Esophagus muscularis mucosa (tissue), 4 donors: ENCODE results near the gene ZBP1. TPM values are rescaled to one million over a fixed set of nuclear protein-coding genes. Genes with fewer than 3 reads are reported as not detected.

Experiments used
- DNase-seq: peaks from one replicate; pipeline ENCODE4 v3.0.0-alpha.2; 2017; ENCODE audit errors: extremely low spot score
- H3K27ac ChIP-seq, 4 donors: fragments of 200-600 bp; sonication (generic); replicated peaks in 1 of 4; 1 replicate in 3 of 4; 2 replicates in 1 of 4; pipeline ENCODE4 v1.5.1; 2016 to 2019; ENCODE audit warnings: mild to moderate bottlenecking in 1 of 4
- H3K27me3 ChIP-seq, 4 donors: fragments of 200-600 bp; sonication (generic); one replicate each; pipeline versions ENCODE4 v1.5.1 to v1.6.0; 2016 to 2019
- H3K36me3 ChIP-seq, 4 donors: fragments of 200-600 bp; sonication (generic); one replicate each; pipeline ENCODE4 v1.5.1; 2016 to 2019
- H3K4me1 ChIP-seq, 4 donors: fragments of 200-600 bp; sonication (generic); one replicate each; pipeline ENCODE4 v1.5.1; 2016 to 2019
- H3K4me3 ChIP-seq, 4 donors: fragments of 200-600 bp; sonication (generic); 1 replicate in 2 of 4; 2 replicates in 2 of 4; pipeline ENCODE4 v1.5.1; 2016 to 2019; ENCODE audit warnings: mild to moderate bottlenecking in 4 of 4, moderate library complexity in 1 of 4
- H3K9me3 ChIP-seq, 4 donors: fragments of 200-600 bp; sonication (generic); 1 replicate in 3 of 4; 2 replicates in 1 of 4; pipeline ENCODE4 v1.5.1; 2016 to 2019
- CTCF ChIP-seq, 3 experiments: fragments of 200-600 bp in 2 of 3; fragments of 450-650 bp in 1 of 3; sonication (generic) in 2 of 3; IDR thresholded peaks; one replicate each; pipeline ENCODE4 v1.5.1; 2017 to 2019; ENCODE audit warnings: antibody characterized with exemption in 3 of 3, mild to moderate bottlenecking in 2 of 3, moderate library complexity in 1 of 3
- EP300 ChIP-seq: sonication (generic); formaldehyde crosslinking; IDR thresholded peaks from one replicate; pipeline ENCODE4 v1.6.1; 2017; ENCODE audit warnings: antibody characterized with exemption
- POLR2A ChIP-seq: fragments of 450-650 bp; IDR thresholded peaks from one replicate; pipeline ENCODE4 v1.6.1; 2017; ENCODE audit warnings: antibody characterized with exemption, moderate library complexity, mild to moderate bottlenecking, low read depth
- POLR2AphosphoS5 ChIP-seq, 2 donors: sonication (generic); formaldehyde crosslinking; IDR thresholded peaks; one replicate each; pipeline ENCODE4 v1.6.1; 2017; ENCODE audit warnings: antibody characterized with exemption in 2 of 2
- WGBS: methylation state at CpG from one replicate; pipeline ENCODE4 v1.1.5; 2018; 5-methylcytosine and 5-hydroxymethylcytosine counted together
- intact Hi-C: fragments of 100-400 bp; cut with DNase I; formaldehyde crosslinking; loops from one replicate; pipeline ENCODE4 v1.15.1; 2023
- total RNA-seq, 4 donors: library from RNA; depleted of rRNA; stranded (reverse); fragments of >200 nt; gene quantifications; one replicate each; pipeline versions ENCODE4 v1.1.0 to v1.2.1, GENCODE V29; 2016

Gene ZBP1
- total RNA-seq, 4 donors from 2014 or later = 0.33 to 0.75 TPM; not detected in 2

- 74% methylated on average over 4 of the region's 10 CpGs for WGBS
- Histone ChIP-seq H3K4me3 (no peak overlapping the region), H3K36me3 (no peaks in the 10 kb centered on the region), H3K27ac (no peak overlapping the region), H3K27me3 (peaks cover 0 to 38% (median 0%) of the 10 kb centered on the region in 4 donors), H3K4me1 (peaks cover 2 to 44% (median 40%) of the 10 kb centered on the region in 4 donors), H3K9me3 (no peaks in the 10 kb centered on the region)
- no peak for DNase-seq
- intact Hi-C loops = no loop called here
- no peak for TF ChIP-seq CTCF (IDR thresholded peaks at IDR 0.05)
- no peak for TF ChIP-seq POLR2AphosphoS5 (IDR thresholded peaks at IDR 0.05)
- no peak for TF ChIP-seq EP300
- no peak for TF ChIP-seq POLR2A
Observed at GRCh38 chr20:57578476-57579165, 41.6 kb downstream of the ZBP1 start.

GRCh38 chr20:57577679-57578475 is 42.3 kb downstream of the ZBP1 start:
- H3K4me1 ChIP-seq = peaks cover 0 to 37% (median 33%) of the 10 kb centered on the region in 4 donors
- WGBS = 86% methylated on average over 10 of the region's 10 CpGs
- TF ChIP-seq CTCF (IDR thresholded peaks at IDR 0.05) (no peak), EP300 (no peak), POLR2AphosphoS5 (IDR thresholded peaks at IDR 0.05) (no peak), POLR2A (no peak)
- no peak overlapping the region for H3K4me3 ChIP-seq
- H3K36me3 ChIP-seq = no peaks in the 10 kb centered on the region
- no peak for DNase-seq
- H3K27ac ChIP-seq = no peak overlapping the region
- intact Hi-C loops = no loop called here
- no peaks in the 10 kb centered on the region for H3K9me3 ChIP-seq
- H3K27me3 ChIP-seq = peaks cover 0 to 32% (median 0%) of the 10 kb centered on the region in 4 donors

GRCh38 chr20:57576617-57577550 is 43.3 kb downstream of the ZBP1 start:
- peaks cover 0 to 27% (median 23%) of the 10 kb centered on the region in 4 donors for H3K4me1 ChIP-seq
- 77% methylated on average over 6 of the region's 6 CpGs for WGBS
- peaks cover 0 to 32% (median 0%) of the 10 kb centered on the region in 4 donors for H3K27me3 ChIP-seq
- no peaks in the 10 kb centered on the region for H3K9me3 ChIP-seq
- H3K27ac ChIP-seq = no peak overlapping the region
- DNase-seq = no peak
- H3K36me3 ChIP-seq = no peaks in the 10 kb centered on the region
- TF ChIP-seq EP300 (no peak), CTCF (IDR thresholded peaks at IDR 0.05) (no peak), POLR2AphosphoS5 (IDR thresholded peaks at IDR 0.05) (no peak)
- H3K4me3 ChIP-seq = no peak overlapping the region
- intact Hi-C loops = no loop called here

- H3K9me3 ChIP-seq = no peaks in the 10 kb centered on the region
- H3K4me1 ChIP-seq = peaks cover 0 to 18% (median 15%) of the 10 kb centered on the region in 4 donors
- no peak for DNase-seq
- intact Hi-C loops = no loop called here
- no peak overlapping the region for H3K27ac ChIP-seq
- no peaks in the 10 kb centered on the region for H3K36me3 ChIP-seq
- WGBS = 67% methylated on average over 2 of the region's 2 CpGs
- TF ChIP-seq POLR2AphosphoS5 (IDR thresholded peaks at IDR 0.05) (no peak), EP300 (no peak), POLR2A (no peak)
- no peak overlapping the region for H3K4me3 ChIP-seq
- H3K27me3 ChIP-seq = peaks cover 0 to 28% (median 0%) of the 10 kb centered on the region in 4 donors
Observed at GRCh38 chr20:57576002-57576401, 44.2 kb downstream of the ZBP1 start.
